ENCODE data around the gene C11orf68. TPM values are rescaled to one million over a fixed set of nuclear protein-coding genes. Genes with fewer than 3 reads are reported as not detected.

The C11orf68 gene
- total RNA-seq, 1 donor from 2014 or later = 31.7 TPM

DNA sequence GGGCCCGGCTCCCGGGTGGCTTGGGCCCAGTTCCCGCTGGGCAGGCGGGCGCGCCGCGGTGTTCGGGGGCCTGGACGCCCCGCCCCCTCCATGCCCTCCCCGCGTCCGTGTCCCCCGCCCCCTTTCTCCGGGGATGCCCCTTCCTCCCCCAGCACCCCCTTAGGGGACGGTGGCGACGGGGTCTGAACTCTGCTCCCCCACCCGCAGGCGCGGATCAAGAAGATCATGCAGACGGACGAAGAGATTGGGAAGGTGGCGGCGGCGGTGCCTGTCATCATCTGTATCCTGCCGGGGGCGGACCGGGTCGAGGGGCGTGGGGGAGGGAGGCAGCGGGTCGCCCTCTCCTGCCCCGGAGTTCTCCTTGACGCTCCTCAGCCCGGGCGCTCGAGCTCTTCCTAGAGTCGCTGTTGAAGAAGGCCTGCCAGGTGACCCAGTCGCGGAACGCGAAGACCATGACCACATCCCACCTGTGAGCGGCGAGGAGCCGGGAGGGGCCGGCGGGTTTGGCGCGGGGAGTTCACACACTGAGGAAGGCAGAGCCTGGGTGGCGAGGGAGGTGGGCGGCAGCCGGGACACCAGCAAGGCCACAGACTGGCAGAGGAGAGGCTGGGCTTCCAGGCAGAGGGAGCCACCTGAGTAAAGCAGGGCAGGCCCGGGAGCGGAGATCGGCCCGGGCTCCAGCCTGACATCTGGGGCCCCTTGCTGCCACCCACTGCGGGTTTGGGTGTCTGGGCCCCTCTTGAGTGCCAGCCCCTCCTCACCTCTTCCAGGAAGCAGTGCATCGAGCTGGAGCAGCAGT lies 910 bp upstream of the C11orf68 start:
- POLR2A ChIA-PET = interaction anchor here (0.6 to 4.8 kb wide), 10 partner anchors 20 to 257 kb away, joined by 3 to 55 read pairs (median 4); partner anchors contain the start of genes CCDC85B, FIBP, FOSL1 and MUS81
- ATAC-seq (ENCODE audit: low read depth) = peak; percentile 44
- Mint-ChIP-seq H3K36me3 (ENCODE audit: low read depth) (peaks cover 30% of the 10 kb centered on the region), H3K4me1 (peaks cover 50% of the 10 kb centered on the region), H3K27me3 (no peaks in the 10 kb centered on the region), H3K4me3 (peak overlapping the region; percentile 93), H3K27ac (peak overlapping the region; percentile 76), H3K9me3 (no peaks in the 10 kb centered on the region)
- TF ChIP-seq, protein P1, sequence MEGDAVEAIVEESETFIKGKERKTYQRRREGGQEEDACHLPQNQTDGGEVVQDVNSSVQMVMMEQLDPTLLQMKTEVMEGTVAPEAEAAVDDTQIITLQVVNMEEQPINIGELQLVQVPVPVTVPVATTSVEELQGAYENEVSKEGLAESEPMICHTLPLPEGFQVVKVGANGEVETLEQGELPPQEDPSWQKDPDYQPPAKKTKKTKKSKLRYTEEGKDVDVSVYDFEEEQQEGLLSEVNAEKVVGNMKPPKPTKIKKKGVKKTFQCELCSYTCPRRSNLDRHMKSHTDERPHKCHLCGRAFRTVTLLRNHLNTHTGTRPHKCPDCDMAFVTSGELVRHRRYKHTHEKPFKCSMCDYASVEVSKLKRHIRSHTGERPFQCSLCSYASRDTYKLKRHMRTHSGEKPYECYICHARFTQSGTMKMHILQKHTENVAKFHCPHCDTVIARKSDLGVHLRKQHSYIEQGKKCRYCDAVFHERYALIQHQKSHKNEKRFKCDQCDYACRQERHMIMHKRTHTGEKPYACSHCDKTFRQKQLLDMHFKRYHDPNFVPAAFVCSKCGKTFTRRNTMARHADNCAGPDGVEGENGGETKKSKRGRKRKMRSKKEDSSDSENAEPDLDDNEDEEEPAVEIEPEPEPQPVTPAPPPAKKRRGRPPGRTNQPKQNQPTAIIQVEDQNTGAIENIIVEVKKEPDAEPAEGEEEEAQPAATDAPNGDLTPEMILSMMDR (IDR thresholded peaks at IDR 0.05) = no peak
- CTCF ChIA-PET = no interaction called here
- intact Hi-C loops (cut with micrococcal nuclease) = loop anchor here (1.0 to 2.0 kb wide), 12 partner anchors 9 to 304 kb away; partner anchors contain the start of genes BANF1, CCDC85B, CFL1 and EIF1AD
- DNase-seq = no peak

DNA sequence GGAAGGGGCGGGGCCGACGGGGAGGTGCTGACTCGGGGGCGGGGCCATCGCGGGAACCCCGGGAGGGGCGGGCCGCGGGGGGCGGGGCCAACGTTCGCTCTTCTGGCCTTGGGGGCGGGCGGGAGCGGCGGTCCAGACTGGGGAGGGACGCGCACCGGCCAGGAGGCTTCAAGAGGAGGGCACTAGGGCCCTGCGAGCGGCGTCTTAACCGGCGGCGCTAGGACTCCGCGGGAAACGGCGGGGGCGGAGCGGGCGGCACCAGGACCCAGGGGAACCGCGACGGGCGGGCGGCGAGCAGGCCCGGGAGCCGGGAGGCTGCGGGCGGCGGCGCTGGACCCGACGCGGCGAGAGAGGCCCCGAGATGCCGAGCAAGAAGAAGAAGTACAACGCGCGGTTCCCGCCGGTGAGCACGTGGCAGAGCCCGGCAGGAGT lies 295 bp upstream of the C11orf68 start, which contains the start of gene DRAP1:
TSS of gene DRAP1 (plus strand) at position 286 of the 432 bp plus-strand sequence. CDS start at position 362, 76 bp downstream.
- POLR2A ChIA-PET = interaction anchor here (0.6 to 4.8 kb wide), 11 partner anchors 17 to 199 kb away, joined by 3 to 55 read pairs (median 7); partner anchors contain the start of genes CCDC85B, FIBP, FOSL1 and MUS81
- peaks cover 53% of the 10 kb centered on the region for H3K4me1 Mint-ChIP-seq
- ATAC-seq (ENCODE audit: low read depth) = peak; percentile 87

DNA sequence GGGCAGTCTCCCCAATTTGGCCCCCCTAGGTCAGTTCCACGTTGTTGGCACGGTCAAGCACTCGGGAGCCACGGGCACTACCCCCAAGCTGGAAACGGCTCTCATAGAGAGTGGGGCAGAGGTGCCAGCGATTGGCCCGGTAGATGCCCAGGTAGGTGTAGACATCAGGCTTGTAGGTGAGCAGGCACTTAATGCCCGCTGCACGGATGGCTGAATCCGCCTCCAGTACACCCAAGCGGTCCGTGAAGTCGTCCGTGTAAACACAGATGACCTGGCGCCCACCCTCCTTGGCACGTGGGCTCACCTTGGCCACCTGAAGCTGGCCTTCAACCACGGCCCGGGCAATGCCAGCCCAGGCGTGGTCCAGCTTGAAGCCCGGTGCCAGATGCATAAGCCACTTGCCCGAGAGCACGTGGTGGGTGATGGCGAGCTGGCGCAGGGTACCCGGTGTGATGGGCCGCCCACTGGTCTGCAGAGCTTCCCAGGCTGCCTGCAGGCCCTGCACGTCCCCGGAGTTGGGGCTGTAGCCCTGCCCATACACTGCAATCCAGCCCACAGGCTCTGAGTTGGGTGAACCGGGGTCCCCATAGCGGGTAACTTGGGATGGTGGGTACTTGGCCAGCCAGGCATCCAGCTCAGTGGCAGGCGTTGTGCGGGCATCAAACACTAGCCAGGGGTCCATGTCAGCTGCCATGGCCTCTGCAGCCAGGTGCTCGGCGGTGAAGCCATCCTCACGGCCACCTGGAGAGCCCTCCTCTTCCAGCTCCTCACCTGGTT lies 1.2 kb downstream of the C11orf68 start:
- no peak for ATAC-seq (ENCODE audit: low read depth)
- H3K27me3 Mint-ChIP-seq = no peaks in the 10 kb centered on the region

More for the DNA sequence above, 295 bp upstream of the C11orf68 start, which contains the start of gene DRAP1:
- Mint-ChIP-seq H3K4me3 (peak within 1 kb of the TSS; percentile 93), H3K9me3 (no peaks in the 10 kb centered on the region), H3K27ac (peak within 1 kb of the TSS; percentile 81), H3K27me3 (no peaks in the 10 kb centered on the region), H3K36me3 (ENCODE audit: low read depth) (peaks cover 27% of the 10 kb centered on the region)
- TF ChIP-seq, protein P1 (IDR thresholded peaks at IDR 0.05) = no peak
- intact Hi-C loops (cut with micrococcal nuclease) = loop anchor here (1.0 to 2.0 kb wide), 12 partner anchors 9 to 304 kb away; partner anchors contain the start of genes BANF1, CCDC85B, CFL1 and EIF1AD
- CTCF ChIA-PET = interaction anchor here (0.5 to 1.5 kb wide), 2 partner anchors 28 to 31 kb away, joined by 3 to 5 read pairs; partner anchors contain the start of genes CCDC85B and FIBP
- DNase-seq = peak; percentile 95

DNA sequence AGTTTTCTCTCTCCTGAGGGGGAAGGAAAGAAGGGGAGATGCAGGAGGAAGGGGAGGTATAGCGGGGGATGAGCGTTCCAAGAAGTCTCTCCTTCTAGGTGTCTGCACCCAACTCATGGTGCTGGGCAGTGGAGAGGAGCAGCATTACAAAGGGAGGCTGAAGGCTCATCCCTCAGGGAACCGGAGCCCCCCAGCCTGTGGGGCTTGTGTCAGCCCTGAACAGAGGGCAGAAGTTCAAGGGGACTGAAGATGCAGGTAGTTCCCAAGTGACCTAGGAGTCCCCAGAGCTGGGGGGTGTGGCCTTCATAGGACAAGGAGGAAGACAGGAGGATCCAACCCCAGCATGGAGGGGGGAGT lies 1.8 kb downstream of the C11orf68 start:
- Mint-ChIP-seq H3K27ac (no peak overlapping the region), H3K9me3 (no peaks in the 10 kb centered on the region), H3K4me1 (peaks cover 51% of the 10 kb centered on the region), H3K36me3 (ENCODE audit: low read depth) (peaks cover 12% of the 10 kb centered on the region), H3K4me3 (peak overlapping the region; percentile 53), H3K27me3 (no peaks in the 10 kb centered on the region)
- DNase-seq (no peak), ATAC-seq (ENCODE audit: low read depth) (no peak)
- intact Hi-C loops (cut with micrococcal nuclease) = no loop called here
- TF ChIP-seq, protein P1 (IDR thresholded peaks at IDR 0.05) = no peak
- CTCF ChIA-PET = interaction anchor here (1.3 kb wide), 1 partner anchor 27 kb away, joined by 3 read pairs; the partner anchor contains the start of gene CCDC85B
- POLR2A ChIA-PET = interaction anchor here (1.1 to 4.8 kb wide), 3 partner anchors 23 to 57 kb away, joined by 5 to 55 read pairs (median 13); partner anchors contain the start of genes CCDC85B, FIBP and MUS81

More for the DNA sequence above, 1.2 kb downstream of the C11orf68 start:
- CTCF ChIA-PET = interaction anchor here (1.3 to 1.5 kb wide), 2 partner anchors 27 to 29 kb away, joined by 3 to 5 read pairs; partner anchors contain the start of genes CCDC85B and FIBP
- DNase-seq = no peak
- POLR2A ChIA-PET = interaction anchor here (0.6 to 4.8 kb wide), 12 partner anchors 10 to 58 kb away, joined by 3 to 55 read pairs (median 6); partner anchors contain the start of genes CCDC85B, FIBP, FOSL1 and MUS81
- intact Hi-C loops (cut with micrococcal nuclease) = loop anchor here (2.0 kb wide), 1 partner anchor 23 kb away; no protein-coding TSS in a partner anchor
- Mint-ChIP-seq H3K4me3 (peak overlapping the region; percentile 88), H3K9me3 (no peaks in the 10 kb centered on the region), H3K27ac (peak overlapping the region; percentile 81), H3K4me1 (peaks cover 53% of the 10 kb centered on the region), H3K36me3 (ENCODE audit: low read depth) (peaks cover 18% of the 10 kb centered on the region)
- TF ChIP-seq, protein P1 (IDR thresholded peaks at IDR 0.05) = no peak

All from activated B cell treated with CpG ODN at 0.5 μM for 24 hours (primary cell).